OCI-LY7 (cell line): ENCODE measurements around the gene GPR82.

Source experiments
- EZH2phosphoT487 ChIP-seq: fragments of 200-600 bp; sonication (generic); IDR thresholded peaks from 2 replicates; pipeline ENCODE4 v1.6.1; 2018; ENCODE audit warnings: low read depth, borderline replicate concordance, mild to moderate bottlenecking, mixed run types, antibody characterized with exemption, low read length, moderate library complexity, mixed read lengths
- TF ChIP-seq, protein P1 (sequence below): fragments of 200-600 bp; sonication (generic); conservative IDR thresholded peaks from 2 replicates; pipeline ENCODE4 v1.5.1; 2014; ENCODE audit warnings: mild to moderate bottlenecking, antibody characterized with exemption, low read length, moderate library complexity, mixed read lengths

DNA sequence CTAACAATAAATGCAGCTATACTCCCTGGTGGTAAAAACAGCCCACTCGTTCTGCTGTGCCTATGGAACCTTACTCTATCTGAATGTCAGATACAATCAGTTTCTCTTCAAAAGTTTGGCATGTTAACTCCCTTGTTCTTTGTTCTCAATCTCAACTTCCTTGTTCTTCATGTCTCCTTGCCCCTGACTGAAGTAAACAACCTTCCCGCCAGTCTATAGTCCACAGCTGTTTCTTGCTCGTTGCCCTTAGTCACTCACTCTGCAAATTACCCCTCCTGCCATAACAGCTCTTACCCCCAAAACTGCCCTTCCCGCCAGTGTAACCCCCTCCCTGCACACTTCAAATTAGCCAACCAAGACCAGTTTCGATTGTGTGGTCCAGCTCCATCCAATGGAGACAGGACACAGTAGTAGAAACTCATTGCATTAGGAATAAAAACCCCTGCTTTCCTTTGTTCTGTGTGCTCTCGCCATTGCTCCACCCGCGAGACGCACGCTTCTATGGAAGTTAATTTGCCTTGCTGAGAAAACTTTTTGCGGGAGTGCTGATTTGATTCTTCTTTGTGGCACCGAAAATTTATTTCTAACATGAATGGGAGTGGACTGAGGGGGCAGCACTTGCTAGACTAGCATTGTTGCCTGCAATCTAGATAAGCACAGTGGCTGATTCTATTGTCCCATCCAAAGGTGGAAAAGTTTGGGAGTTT is 7.1 kb upstream of the GPR82 start:
- TF ChIP-seq, protein P1, sequence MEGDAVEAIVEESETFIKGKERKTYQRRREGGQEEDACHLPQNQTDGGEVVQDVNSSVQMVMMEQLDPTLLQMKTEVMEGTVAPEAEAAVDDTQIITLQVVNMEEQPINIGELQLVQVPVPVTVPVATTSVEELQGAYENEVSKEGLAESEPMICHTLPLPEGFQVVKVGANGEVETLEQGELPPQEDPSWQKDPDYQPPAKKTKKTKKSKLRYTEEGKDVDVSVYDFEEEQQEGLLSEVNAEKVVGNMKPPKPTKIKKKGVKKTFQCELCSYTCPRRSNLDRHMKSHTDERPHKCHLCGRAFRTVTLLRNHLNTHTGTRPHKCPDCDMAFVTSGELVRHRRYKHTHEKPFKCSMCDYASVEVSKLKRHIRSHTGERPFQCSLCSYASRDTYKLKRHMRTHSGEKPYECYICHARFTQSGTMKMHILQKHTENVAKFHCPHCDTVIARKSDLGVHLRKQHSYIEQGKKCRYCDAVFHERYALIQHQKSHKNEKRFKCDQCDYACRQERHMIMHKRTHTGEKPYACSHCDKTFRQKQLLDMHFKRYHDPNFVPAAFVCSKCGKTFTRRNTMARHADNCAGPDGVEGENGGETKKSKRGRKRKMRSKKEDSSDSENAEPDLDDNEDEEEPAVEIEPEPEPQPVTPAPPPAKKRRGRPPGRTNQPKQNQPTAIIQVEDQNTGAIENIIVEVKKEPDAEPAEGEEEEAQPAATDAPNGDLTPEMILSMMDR = no peak
- TF ChIP-seq EZH2phosphoT487 = no peak
